Suprapubic skin (tissue), 4 donors: ENCODE measurements around the gene CIRBP. TPM values are rescaled to one million over a fixed set of nuclear protein-coding genes. Genes with fewer than 3 reads are reported as not detected.
A peak's percentile ranks its signal among the peaks of the same experiment; 100 is the strongest.

Source experiments
- DNase-seq, 2 donors: peaks; one replicate each; pipeline ENCODE4 v3.0.0-alpha.2; 2019; ENCODE audit warnings: low spot score in 2 of 2
- H3K27ac ChIP-seq: fragments of 200-600 bp; sonication (generic); one replicate; pipeline ENCODE4 v1.5.1; 2019
- H3K27me3 ChIP-seq: fragments of 200-600 bp; sonication (generic); one replicate; pipeline ENCODE4 v1.5.1; 2019
- H3K36me3 ChIP-seq: fragments of 200-600 bp; sonication (generic); one replicate; pipeline ENCODE4 v1.5.1; 2019
- H3K4me1 ChIP-seq: fragments of 200-600 bp; sonication (generic); one replicate; pipeline ENCODE4 v1.5.1; 2019
- H3K4me3 ChIP-seq: fragments of 200-600 bp; sonication (generic); one replicate; pipeline ENCODE4 v1.5.1; 2019; ENCODE audit warnings: mild to moderate bottlenecking
- H3K9me3 ChIP-seq: fragments of 200-600 bp; sonication (generic); one replicate; pipeline ENCODE4 v1.5.1; 2019
- EP300 ChIP-seq: sonication (generic); formaldehyde crosslinking; IDR thresholded peaks from one replicate; pipeline ENCODE4 v1.6.1; 2017; ENCODE audit warnings: antibody characterized with exemption
- POLR2A ChIP-seq, 2 donors: fragments of 450-650 bp; IDR thresholded peaks; one replicate each; pipeline ENCODE4 v1.6.1; 2017; ENCODE audit warnings: antibody characterized with exemption in 2 of 2, mild to moderate bottlenecking in 2 of 2, moderate library complexity in 2 of 2
- POLR2AphosphoS5 ChIP-seq, 3 donors: sonication (generic); formaldehyde crosslinking; IDR thresholded peaks; one replicate each; pipeline ENCODE4 v1.6.1; 2017; ENCODE audit warnings: antibody characterized with exemption in 3 of 3
- WGBS: methylation state at CpG from one replicate; pipeline ENCODE4 v1.1.5; 2018; 5-methylcytosine and 5-hydroxymethylcytosine counted together
- total RNA-seq, 4 donors: library from RNA; depleted of rRNA; stranded (reverse); fragments of >200 nt; gene quantifications; one replicate each; pipeline ENCODE4 v1.1.0, GENCODE V29; 2016
- TF ChIP-seq, protein P1 (sequence below), 2 donors: fragments of 200-600 bp in 1 of 2; fragments of 450-650 bp in 1 of 2; sonication (generic) in 1 of 2; IDR thresholded peaks; one replicate each; pipeline ENCODE4 v1.5.1; 2016 to 2019; ENCODE audit warnings: antibody characterized with exemption in 2 of 2, mild to moderate bottlenecking in 1 of 2, moderate library complexity in 1 of 2

Gene CIRBP
- 100 to 1,000 TPM; 338 to 672 (median 451) TPM for total RNA-seq

DNA sequence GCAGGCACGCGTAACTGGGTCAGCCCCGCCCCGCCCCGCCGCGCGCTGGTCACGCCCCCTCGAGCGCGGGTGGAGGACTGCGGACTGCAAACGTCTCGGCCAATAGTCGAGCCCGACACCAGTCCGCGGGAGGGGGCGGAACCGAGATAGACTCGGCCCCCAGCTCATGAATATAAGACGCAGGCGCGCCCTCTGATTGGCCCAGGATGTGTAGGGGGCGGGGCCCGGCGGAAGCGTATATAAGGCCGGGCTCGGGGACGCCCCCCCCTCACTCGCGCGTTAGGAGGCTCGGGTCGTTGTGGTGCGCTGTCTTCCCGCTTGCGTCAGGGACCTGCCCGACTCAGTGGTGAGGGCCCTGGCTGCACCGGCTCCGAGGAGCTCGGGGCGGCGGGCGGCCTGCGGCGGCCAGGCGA, at the start of gene CIRBP:
TSS of gene CIRBP (plus strand) at position 268 of the 413 bp plus-strand sequence. CDS start 1,602 bp downstream, outside the sequence.
- Histone ChIP-seq H3K36me3 (peaks cover 33% of the 10 kb centered on the region), H3K27ac (peak within 1 kb of the TSS; percentile 100), H3K27me3 (no peaks in the 10 kb centered on the region), H3K9me3 (no peaks in the 10 kb centered on the region), H3K4me1 (peaks cover 94% of the 10 kb centered on the region), H3K4me3 (peak within 1 kb of the TSS; percentile 80)
- DNase-seq: peak; percentile 100
- 2% methylated on average over 22 of the region's 50 CpGs for WGBS
- TF ChIP-seq POLR2A (IDR thresholded peaks at IDR 0.05) (peak; percentile 98 to 99), POLR2AphosphoS5 (IDR thresholded peaks at IDR 0.05) (peak; percentile 99), EP300 (no peak)
- TF ChIP-seq, protein P1, sequence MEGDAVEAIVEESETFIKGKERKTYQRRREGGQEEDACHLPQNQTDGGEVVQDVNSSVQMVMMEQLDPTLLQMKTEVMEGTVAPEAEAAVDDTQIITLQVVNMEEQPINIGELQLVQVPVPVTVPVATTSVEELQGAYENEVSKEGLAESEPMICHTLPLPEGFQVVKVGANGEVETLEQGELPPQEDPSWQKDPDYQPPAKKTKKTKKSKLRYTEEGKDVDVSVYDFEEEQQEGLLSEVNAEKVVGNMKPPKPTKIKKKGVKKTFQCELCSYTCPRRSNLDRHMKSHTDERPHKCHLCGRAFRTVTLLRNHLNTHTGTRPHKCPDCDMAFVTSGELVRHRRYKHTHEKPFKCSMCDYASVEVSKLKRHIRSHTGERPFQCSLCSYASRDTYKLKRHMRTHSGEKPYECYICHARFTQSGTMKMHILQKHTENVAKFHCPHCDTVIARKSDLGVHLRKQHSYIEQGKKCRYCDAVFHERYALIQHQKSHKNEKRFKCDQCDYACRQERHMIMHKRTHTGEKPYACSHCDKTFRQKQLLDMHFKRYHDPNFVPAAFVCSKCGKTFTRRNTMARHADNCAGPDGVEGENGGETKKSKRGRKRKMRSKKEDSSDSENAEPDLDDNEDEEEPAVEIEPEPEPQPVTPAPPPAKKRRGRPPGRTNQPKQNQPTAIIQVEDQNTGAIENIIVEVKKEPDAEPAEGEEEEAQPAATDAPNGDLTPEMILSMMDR (IDR thresholded peaks at IDR 0.05): no peak

DNA sequence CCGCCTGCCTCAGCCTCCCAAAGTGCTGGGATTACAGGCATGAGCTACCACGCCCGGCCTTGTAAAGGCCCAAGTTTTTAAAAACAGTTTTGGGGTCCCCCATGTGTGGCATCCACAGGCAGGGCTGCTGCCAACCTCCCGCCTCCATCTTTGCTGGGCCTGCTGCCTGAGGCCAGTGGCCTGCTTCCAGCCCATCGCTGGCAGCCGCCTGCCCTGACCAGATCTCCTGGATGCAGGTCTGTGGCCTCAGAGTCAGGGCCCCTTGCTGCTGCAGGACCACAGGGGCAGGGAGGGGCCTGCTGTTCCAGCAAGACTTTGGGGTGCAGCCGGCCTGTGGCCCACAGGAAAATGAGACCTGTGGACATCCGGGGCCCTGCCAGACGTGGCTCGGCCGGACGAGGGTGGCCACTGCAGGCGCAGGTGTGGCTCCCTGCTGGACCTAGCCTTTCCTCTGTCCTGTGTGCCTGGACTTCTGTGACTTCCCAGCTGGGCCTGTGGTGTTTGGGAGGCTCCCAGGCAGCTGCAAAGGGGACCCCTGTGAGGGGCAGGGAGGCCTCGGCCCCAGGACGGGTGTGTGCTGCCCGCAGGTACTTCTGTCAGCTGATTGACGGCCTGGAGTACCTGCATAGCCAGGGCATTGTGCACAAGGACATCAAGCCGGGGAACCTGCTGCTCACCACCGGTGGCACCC, 49.2 kb upstream of the CIRBP start:
- WGBS: 94% methylated on average over 6 of the region's 19 CpGs
- Histone ChIP-seq H3K4me3 (no peak overlapping the region), H3K36me3 (peaks cover 50% of the 10 kb centered on the region), H3K27ac (no peak overlapping the region), H3K27me3 (no peaks in the 10 kb centered on the region), H3K4me1 (peaks cover 32% of the 10 kb centered on the region), H3K9me3 (no peaks in the 10 kb centered on the region)
- no peak for DNase-seq
- TF ChIP-seq POLR2AphosphoS5 (IDR thresholded peaks at IDR 0.05) (no peak), EP300 (no peak), POLR2A (IDR thresholded peaks at IDR 0.05) (no peak)
- TF ChIP-seq, protein P1 (IDR thresholded peaks at IDR 0.05): no peak

DNA sequence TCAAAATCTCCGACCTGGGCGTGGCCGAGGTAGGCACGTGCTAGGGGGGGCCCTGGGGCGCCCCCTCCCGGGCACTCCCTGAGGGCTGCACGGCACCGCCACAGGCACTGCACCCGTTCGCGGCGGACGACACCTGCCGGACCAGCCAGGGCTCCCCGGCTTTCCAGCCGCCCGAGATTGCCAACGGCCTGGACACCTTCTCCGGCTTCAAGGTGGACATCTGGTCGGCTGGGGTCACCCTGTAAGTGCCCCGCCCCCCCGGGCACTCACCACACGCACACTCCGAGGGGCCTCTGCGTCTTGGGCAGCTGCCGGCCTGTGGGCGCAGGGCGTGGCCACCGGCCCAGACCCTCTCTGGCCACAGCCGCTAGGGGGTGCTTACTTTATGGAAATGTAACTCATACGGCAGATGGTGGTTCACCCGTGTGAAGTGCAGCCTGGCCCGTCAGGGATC, 48.6 kb upstream of the CIRBP start:
- H3K9me3 ChIP-seq: no peaks in the 10 kb centered on the region
- WGBS: 80% methylated on average over 2 of the region's 33 CpGs
- peaks cover 27% of the 10 kb centered on the region for H3K4me1 ChIP-seq
- H3K27ac ChIP-seq: no peak overlapping the region
- H3K4me3 ChIP-seq: no peak overlapping the region
- H3K36me3 ChIP-seq: peaks cover 55% of the 10 kb centered on the region
- no peaks in the 10 kb centered on the region for H3K27me3 ChIP-seq
- DNase-seq: no peak
- TF ChIP-seq POLR2AphosphoS5 (IDR thresholded peaks at IDR 0.05): no peak
- no peak for TF ChIP-seq EP300
- TF ChIP-seq, protein P1 (IDR thresholded peaks at IDR 0.05): no peak
- TF ChIP-seq POLR2A (IDR thresholded peaks at IDR 0.05): no peak

- TF ChIP-seq POLR2AphosphoS5 (IDR thresholded peaks at IDR 0.05) (no peak), POLR2A (IDR thresholded peaks at IDR 0.05) (no peak)
- TF ChIP-seq, protein P1 (IDR thresholded peaks at IDR 0.05): peak in 1 of 2 donors; percentile 56
- Histone ChIP-seq H3K36me3 (peaks cover 63% of the 10 kb centered on the region), H3K9me3 (no peaks in the 10 kb centered on the region), H3K27me3 (no peaks in the 10 kb centered on the region), H3K27ac (no peak overlapping the region), H3K4me3 (no peak overlapping the region), H3K4me1 (peaks cover 19% of the 10 kb centered on the region)
- 66% methylated on average over 9 of the region's 38 CpGs for WGBS
- no peak for DNase-seq
Measured at GRCh38 chr19:1220976-1221903, 47.9 kb upstream of the CIRBP start.

- H3K27me3 ChIP-seq: no peaks in the 10 kb centered on the region
- no CpG with 5 or more reads among the region's 22 CpGs for WGBS
- H3K4me3 ChIP-seq: no peak overlapping the region
- no peaks in the 10 kb centered on the region for H3K9me3 ChIP-seq
- peaks cover 69% of the 10 kb centered on the region for H3K36me3 ChIP-seq
- no peak for DNase-seq
- H3K27ac ChIP-seq: no peak overlapping the region
- TF ChIP-seq, protein P1 (IDR thresholded peaks at IDR 0.05): no peak
- no peak for TF ChIP-seq POLR2AphosphoS5 (IDR thresholded peaks at IDR 0.05)
- TF ChIP-seq EP300: no peak
- no peak for TF ChIP-seq POLR2A (IDR thresholded peaks at IDR 0.05)
- peaks cover 15% of the 10 kb centered on the region for H3K4me1 ChIP-seq
Measured at GRCh38 chr19:1221904-1222255, 47.3 kb upstream of the CIRBP start.
